Neural progenitor cell (in vitro differentiated cells): ENCODE measurements around the gene ACP4.

ENCODE experiments used
- CTCF ChIP-seq: fragments of 200-600 bp; sonication (generic); IDR thresholded peaks from 2 replicates; pipeline ENCODE4 v1.5.1; 2017; ENCODE audit warnings: antibody characterized with exemption, mild to moderate bottlenecking
- EZH2 ChIP-seq: fragments of 200-600 bp; sonication (generic); IDR thresholded peaks from 2 replicates; pipeline ENCODE4 v1.6.1; 2017; ENCODE audit warnings: antibody characterized with exemption, mild to moderate bottlenecking, moderate library complexity

DNA sequence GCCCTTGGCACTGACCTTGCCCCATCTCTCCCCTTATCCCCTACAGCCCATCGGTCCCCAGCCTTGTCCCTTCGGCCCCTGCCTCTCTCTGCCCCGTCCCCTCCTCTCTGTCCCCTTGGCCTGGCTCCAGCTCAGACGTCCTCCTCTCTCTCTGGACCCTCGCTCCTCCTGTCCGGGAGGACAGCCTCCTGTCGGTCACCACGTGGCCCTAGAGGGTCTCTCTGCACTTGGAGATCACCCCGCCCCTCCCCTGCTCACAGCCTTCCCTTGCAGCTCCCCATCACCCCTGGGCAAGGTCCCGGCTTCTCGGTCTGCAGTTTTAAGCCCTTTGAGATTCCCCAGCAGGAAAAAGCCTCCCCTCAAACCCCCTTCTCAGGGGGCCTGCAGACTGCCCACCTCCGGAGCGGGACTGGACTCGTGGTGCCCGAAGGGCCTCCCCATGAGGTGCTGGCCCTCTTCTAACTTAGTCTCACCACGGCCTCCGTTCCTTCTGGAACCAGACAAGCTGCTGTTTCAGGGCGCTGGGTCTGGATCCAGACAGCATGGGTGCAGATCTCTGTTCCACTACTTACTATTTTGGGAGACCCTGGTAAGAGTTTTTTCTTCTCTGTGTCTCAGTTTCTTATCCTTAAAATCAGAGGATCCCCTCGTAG, 46.5 kb downstream of the ACP4 start:
- TF ChIP-seq CTCF (no peak), EZH2 (no peak)
